ENCODE measurements around the gene TRMT61A. TPM values are rescaled to one million over a fixed set of nuclear protein-coding genes. Genes with fewer than 3 reads are reported as not detected.

The TRMT61A gene
- polyA plus RNA-seq, 1 of the 3 experiments (the other 2 are of a cell fraction), result 15.8 TPM

DNA sequence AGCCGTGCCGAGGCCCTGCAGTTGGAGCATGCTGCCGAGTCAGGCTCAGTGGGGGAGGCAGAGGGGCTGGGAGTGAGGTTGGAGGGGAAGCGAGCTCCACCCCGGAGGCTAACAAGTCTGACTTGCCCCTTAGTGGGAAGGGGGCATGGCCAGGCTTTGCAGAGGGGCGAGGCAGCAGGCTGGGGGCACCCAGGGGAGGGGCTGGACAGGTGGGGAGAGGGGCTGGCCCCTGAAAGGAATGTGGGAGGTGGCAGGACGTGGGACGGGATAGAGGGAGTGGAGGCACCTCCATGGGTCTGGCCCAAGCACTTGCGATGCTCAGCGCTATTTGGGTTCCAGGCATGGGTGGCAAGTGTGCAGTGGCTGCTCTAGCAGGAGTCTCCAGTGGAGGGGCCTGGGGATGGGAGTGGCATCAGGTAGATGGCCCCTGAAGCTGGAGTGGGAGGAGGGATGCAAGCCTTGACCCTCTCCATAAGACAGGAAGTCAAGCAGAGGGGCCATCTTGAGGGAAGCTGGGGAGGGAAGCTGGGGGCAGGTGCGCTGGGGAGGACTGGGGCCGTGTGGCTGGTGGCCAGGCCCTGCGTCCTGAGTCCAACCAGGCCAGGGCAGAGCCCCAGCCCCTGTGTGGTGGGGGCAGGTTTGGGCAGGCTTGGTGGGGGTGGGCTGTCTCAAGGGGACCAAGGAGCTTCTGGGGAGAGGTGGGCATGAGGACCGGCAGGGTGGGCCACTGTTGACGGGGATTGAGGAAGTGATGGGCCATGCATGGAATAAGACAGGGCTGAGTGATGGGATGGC is 2.6 kb downstream of the TRMT61A start:
- H3K79me2 ChIP-seq (ENCODE audit: insufficient read depth), result peaks cover 36% of the 10 kb centered on the region
- peaks cover 0 to 32% of the 10 kb centered on the region in 2 experiments for H3K36me3 ChIP-seq (replicated peaks in 1 of 2; ENCODE audit: control insufficient read depth in 1 of 2, insufficient read depth in 2 of 2, low read length in 1 of 2)
- no peaks in the 10 kb centered on the region for H3K9me3 ChIP-seq
- DNase-seq, result no peak
- H4K20me1 ChIP-seq (ENCODE audit: insufficient read depth), result peaks cover 9% of the 10 kb centered on the region; the same call in 1 of the 2 replicates
- peaks cover 3% of the 10 kb centered on the region for H3F3A ChIP-seq (replicated peaks; ENCODE audit: insufficient read depth)
- no peaks in the 10 kb centered on the region for H3K27me3 ChIP-seq (ENCODE audit: insufficient read depth)
- H3K4me2 ChIP-seq, result no peak overlapping the region
- H2AFZ ChIP-seq (ENCODE audit: low read depth), result no peak overlapping the region
- H3K27ac ChIP-seq (ENCODE audit: low read depth in 2 of 2, low read length in 1 of 2), result no peak overlapping the region
- no peaks in the 10 kb centered on the region for H3K9me2 ChIP-seq
- 86% methylated on average over 14 of the region's 15 CpGs for WGBS (ENCODE audit: low lambda C conversion rate)
- H3K9ac ChIP-seq, result no peak overlapping the region
- peaks cover 9 to 25% of the 10 kb centered on the region in 2 experiments; a peak in 1 of 4 replicates for H3K4me1 ChIP-seq (ENCODE audit: control insufficient read depth in 1 of 2, insufficient read depth in 2 of 2, low read depth in 1 of 2, low read length in 1 of 2)
- TF ChIP-seq, protein P1, sequence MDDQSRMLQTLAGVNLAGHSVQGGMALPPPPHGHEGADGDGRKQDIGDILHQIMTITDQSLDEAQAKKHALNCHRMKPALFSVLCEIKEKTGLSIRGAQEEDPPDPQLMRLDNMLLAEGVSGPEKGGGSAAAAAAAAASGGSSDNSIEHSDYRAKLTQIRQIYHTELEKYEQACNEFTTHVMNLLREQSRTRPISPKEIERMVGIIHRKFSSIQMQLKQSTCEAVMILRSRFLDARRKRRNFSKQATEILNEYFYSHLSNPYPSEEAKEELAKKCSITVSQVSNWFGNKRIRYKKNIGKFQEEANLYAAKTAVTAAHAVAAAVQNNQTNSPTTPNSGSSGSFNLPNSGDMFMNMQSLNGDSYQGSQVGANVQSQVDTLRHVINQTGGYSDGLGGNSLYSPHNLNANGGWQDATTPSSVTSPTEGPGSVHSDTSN (IDR thresholded peaks at IDR 0.05), result no peak
- TF ChIP-seq, protein P2, sequence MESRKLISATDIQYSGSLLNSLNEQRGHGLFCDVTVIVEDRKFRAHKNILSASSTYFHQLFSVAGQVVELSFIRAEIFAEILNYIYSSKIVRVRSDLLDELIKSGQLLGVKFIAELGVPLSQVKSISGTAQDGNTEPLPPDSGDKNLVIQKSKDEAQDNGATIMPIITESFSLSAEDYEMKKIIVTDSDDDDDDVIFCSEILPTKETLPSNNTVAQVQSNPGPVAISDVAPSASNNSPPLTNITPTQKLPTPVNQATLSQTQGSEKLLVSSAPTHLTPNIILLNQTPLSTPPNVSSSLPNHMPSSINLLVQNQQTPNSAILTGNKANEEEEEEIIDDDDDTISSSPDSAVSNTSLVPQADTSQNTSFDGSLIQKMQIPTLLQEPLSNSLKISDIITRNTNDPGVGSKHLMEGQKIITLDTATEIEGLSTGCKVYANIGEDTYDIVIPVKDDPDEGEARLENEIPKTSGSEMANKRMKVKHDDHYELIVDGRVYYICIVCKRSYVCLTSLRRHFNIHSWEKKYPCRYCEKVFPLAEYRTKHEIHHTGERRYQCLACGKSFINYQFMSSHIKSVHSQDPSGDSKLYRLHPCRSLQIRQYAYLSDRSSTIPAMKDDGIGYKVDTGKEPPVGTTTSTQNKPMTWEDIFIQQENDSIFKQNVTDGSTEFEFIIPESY (IDR thresholded peaks at IDR 0.05; ENCODE audit: borderline replicate concordance, low read depth), result no peak
- POLR2A ChIA-PET, result interaction anchor here (1.3 to 1.4 kb wide), 3 partner anchors 9 to 12 kb away, joined by 4 to 5 read pairs (median 4); partner anchors contain the start of gene CKB
- CTCF ChIA-PET, result interaction anchor here (0.6 to 8.5 kb wide), 4 partner anchors 10 to 326 kb away, joined by 3 to 52 read pairs (median 12); partner anchors contain the start of gene CKB
- no peak overlapping the region for H3K4me3 ChIP-seq (ENCODE audit: low read depth in 2 of 2, low read length in 1 of 2)

DNA sequence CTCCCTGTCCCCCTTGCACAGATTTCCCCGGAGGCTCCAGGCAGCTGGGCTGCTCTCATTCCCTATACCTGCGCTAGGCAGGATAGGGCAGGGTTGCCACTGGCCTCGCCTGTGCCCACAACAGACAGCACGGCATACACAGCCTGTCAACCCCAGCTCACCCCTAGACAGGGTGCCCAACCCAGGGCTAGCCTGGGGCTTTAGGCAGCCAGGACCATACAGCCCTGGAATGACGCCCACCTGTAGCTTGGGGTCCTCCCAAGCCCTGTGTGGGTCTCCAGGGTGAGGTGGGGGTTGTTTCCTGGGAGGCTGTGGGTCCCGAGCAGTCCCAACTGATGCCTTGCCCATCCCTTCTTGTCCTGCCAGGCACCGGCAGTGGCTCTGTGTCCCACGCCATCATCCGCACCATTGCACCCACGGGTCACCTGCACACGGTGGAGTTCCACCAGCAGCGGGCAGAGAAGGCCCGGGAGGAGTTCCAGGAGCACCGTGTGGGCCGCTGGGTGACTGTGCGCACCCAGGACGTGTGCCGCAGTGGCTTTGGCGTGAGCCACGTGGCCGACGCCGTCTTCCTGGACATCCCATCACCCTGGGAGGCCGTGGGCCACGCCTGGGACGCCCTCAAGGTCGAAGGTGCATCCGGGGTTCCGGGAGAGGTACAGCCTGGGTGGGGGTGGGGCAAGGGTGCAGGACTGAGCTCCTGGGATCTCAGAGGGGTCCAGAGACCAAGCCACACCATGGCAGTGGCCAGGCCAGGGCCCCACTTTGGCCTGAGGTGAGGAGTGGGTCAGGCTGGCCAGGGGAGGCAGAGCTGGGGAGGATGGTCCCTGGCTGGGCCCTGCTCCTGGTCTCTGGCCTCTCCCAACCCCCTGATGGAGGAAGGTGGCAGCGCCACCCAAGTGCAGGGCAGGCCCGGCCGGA is 3.5 kb downstream of the TRMT61A start:
- H3K9ac ChIP-seq, result no peak overlapping the region
- no peaks in the 10 kb centered on the region for H3K27me3 ChIP-seq (ENCODE audit: insufficient read depth)
- CTCF ChIA-PET, result interaction anchor here (2.0 to 8.5 kb wide), 3 partner anchors 11 to 14 kb away, joined by 9 to 52 read pairs (median 14); partner anchors contain the start of gene CKB
- peaks cover 9 to 25% of the 10 kb centered on the region in 2 experiments; a peak in 1 of 4 replicates for H3K4me1 ChIP-seq (ENCODE audit: control insufficient read depth in 1 of 2, insufficient read depth in 2 of 2, low read depth in 1 of 2, low read length in 1 of 2)
- peaks cover 36% of the 10 kb centered on the region for H3K79me2 ChIP-seq (ENCODE audit: insufficient read depth)
- 88% methylated on average over 12 of the region's 32 CpGs for WGBS (ENCODE audit: low lambda C conversion rate)
- no peak overlapping the region for H2AFZ ChIP-seq (ENCODE audit: low read depth)
- H4K20me1 ChIP-seq (ENCODE audit: insufficient read depth), result peaks cover 9% of the 10 kb centered on the region; the same call in 1 of the 2 replicates
- H3K4me3 ChIP-seq (ENCODE audit: low read depth in 2 of 2, low read length in 1 of 2), result no peak overlapping the region
- H3K27ac ChIP-seq (ENCODE audit: low read depth in 2 of 2, low read length in 1 of 2), result no peak overlapping the region
- H3K9me2 ChIP-seq, result no peaks in the 10 kb centered on the region
- H3K9me3 ChIP-seq, result no peaks in the 10 kb centered on the region
- DNase-seq, result no peak
- peaks cover 0 to 32% of the 10 kb centered on the region in 2 experiments for H3K36me3 ChIP-seq (replicated peaks in 1 of 2; ENCODE audit: control insufficient read depth in 1 of 2, insufficient read depth in 2 of 2, low read length in 1 of 2)
- H3F3A ChIP-seq (replicated peaks; ENCODE audit: insufficient read depth), result peaks cover 3% of the 10 kb centered on the region
- no peak overlapping the region for H3K4me2 ChIP-seq
- POLR2A ChIA-PET, result interaction anchor here (1.3 to 1.4 kb wide), 2 partner anchors 10 to 11 kb away, joined by 4 to 5 read pairs; partner anchors contain the start of gene CKB
- TF ChIP-seq TEAD4 (IDR thresholded peaks at IDR 0.05; ENCODE audit: borderline replicate concordance, insufficient read depth), result no peak
- TF ChIP-seq, protein P1 (IDR thresholded peaks at IDR 0.05), result no peak
- TF ChIP-seq, protein P3, sequence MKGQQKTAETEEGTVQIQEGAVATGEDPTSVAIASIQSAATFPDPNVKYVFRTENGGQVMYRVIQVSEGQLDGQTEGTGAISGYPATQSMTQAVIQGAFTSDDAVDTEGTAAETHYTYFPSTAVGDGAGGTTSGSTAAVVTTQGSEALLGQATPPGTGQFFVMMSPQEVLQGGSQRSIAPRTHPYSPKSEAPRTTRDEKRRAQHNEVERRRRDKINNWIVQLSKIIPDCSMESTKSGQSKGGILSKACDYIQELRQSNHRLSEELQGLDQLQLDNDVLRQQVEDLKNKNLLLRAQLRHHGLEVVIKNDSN (IDR thresholded peaks at IDR 0.05; ENCODE audit: borderline replicate concordance, low read depth), result no peak
- TF ChIP-seq, protein P4, sequence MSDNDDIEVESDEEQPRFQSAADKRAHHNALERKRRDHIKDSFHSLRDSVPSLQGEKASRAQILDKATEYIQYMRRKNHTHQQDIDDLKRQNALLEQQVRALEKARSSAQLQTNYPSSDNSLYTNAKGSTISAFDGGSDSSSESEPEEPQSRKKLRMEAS (IDR thresholded peaks at IDR 0.05; ENCODE audit: low read depth), result no peak
- TF ChIP-seq, protein P5, sequence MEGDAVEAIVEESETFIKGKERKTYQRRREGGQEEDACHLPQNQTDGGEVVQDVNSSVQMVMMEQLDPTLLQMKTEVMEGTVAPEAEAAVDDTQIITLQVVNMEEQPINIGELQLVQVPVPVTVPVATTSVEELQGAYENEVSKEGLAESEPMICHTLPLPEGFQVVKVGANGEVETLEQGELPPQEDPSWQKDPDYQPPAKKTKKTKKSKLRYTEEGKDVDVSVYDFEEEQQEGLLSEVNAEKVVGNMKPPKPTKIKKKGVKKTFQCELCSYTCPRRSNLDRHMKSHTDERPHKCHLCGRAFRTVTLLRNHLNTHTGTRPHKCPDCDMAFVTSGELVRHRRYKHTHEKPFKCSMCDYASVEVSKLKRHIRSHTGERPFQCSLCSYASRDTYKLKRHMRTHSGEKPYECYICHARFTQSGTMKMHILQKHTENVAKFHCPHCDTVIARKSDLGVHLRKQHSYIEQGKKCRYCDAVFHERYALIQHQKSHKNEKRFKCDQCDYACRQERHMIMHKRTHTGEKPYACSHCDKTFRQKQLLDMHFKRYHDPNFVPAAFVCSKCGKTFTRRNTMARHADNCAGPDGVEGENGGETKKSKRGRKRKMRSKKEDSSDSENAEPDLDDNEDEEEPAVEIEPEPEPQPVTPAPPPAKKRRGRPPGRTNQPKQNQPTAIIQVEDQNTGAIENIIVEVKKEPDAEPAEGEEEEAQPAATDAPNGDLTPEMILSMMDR (IDR thresholded peaks at IDR 0.05), result no peak
- no peak for TF ChIP-seq YY1 (IDR thresholded peaks at IDR 0.05; ENCODE audit: low read depth)
- TF ChIP-seq RXRA (IDR thresholded peaks at IDR 0.05; ENCODE audit: borderline replicate concordance, low read depth), result no peak
- TF ChIP-seq NFIC (IDR thresholded peaks at IDR 0.05; ENCODE audit: borderline replicate concordance), result no peak
- no peak for TF ChIP-seq TAF1 (IDR thresholded peaks at IDR 0.05; ENCODE audit: borderline replicate concordance, low read depth, low read length)
- TF ChIP-seq, protein P2 (IDR thresholded peaks at IDR 0.05; ENCODE audit: borderline replicate concordance, low read depth), result no peak
- TF ChIP-seq RCOR1 (IDR thresholded peaks at IDR 0.05; ENCODE audit: low read length), result no peak

All from SK-N-SH (cell line).